Transverse colon (tissue), 4 donors: ENCODE results near the gene SUGCT.

ENCODE experiments used
- CTCF ChIP-seq, 5 experiments: fragments of 200-600 bp in 3 of 5; fragments of 450-650 bp in 2 of 5; sonication (generic) in 3 of 5; IDR thresholded peaks; 1 replicate in 2 of 5; 2 replicates in 3 of 5; pipeline ENCODE4 v1.5.1; 2016 to 2017; ENCODE audit warnings: antibody characterized with exemption in 5 of 5, inconsistent platforms in 3 of 5, mild to moderate bottlenecking in 2 of 5, moderate library complexity in 1 of 5
- POLR2AphosphoS5 ChIP-seq, 3 donors: sonication (generic); formaldehyde crosslinking; IDR thresholded peaks; one replicate each; pipeline ENCODE4 v1.6.1; 2016; ENCODE audit warnings: antibody characterized with exemption in 3 of 3

GRCh38 chr7:40885503-40885902 is 750.7 kb downstream of the SUGCT start:
- no peak for TF ChIP-seq CTCF (IDR thresholded peaks at IDR 0.05)
- no peak for TF ChIP-seq POLR2AphosphoS5 (IDR thresholded peaks at IDR 0.05)
